Gastrocnemius medialis (tissue), 4 donors: ENCODE results near the gene CBL.

Source experiments
- POLR2A ChIP-seq, 2 donors: fragments of 450-650 bp; IDR thresholded peaks; one replicate each; pipeline ENCODE4 v1.6.1; 2017; ENCODE audit warnings: antibody characterized with exemption in 2 of 2, mild to moderate bottlenecking in 2 of 2, moderate library complexity in 2 of 2
- TF ChIP-seq, protein P1 (sequence below), 5 experiments: fragments of 450-650 bp in 3 of 5; fragments of 200-600 bp in 2 of 5; sonication (generic) in 2 of 5; IDR thresholded peaks in 4 of 5; conservative IDR thresholded peaks in 1 of 5; 1 replicate in 4 of 5; 2 replicates in 1 of 5; pipeline ENCODE4 v1.5.1; 2016 to 2019; ENCODE audit warnings: antibody characterized with exemption in 5 of 5, mild to moderate bottlenecking in 3 of 5, moderate library complexity in 3 of 5

DNA sequence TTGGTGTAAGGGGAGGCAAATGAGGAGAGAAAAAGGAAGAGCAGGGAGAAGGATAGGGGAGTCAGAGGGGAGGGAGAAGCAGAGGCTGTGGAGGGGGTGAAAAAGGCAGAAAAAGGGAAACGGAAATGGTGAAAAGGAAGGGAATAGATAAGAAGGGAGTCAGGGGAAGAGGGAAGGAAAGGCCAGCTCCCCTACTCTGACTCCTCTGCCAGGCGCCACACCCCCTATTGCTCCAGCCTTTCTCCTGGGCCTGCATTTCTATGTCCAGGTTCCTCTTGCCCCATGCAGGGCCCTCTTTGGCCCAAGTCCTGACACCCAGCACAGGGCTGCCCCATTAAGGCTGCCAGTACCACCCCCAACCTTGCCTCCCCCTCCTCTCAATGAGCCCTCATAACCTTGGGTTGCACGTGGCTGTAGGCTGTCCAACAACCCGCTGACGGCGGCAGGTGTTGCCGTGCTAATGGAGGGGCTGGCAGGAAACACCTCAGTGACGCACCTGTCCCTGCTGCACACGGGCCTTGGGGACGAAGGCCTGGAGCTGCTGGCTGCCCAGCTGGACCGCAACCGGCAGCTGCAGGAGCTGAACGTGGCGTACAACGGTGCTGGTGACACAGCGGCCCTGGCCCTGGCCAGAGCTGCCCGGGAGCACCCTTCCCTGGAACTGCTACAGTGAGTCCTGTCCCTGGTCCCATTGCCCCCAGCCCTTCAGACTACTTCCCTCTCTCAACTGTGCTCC is 24.3 kb upstream of the CBL start:
- TF ChIP-seq, protein P1, sequence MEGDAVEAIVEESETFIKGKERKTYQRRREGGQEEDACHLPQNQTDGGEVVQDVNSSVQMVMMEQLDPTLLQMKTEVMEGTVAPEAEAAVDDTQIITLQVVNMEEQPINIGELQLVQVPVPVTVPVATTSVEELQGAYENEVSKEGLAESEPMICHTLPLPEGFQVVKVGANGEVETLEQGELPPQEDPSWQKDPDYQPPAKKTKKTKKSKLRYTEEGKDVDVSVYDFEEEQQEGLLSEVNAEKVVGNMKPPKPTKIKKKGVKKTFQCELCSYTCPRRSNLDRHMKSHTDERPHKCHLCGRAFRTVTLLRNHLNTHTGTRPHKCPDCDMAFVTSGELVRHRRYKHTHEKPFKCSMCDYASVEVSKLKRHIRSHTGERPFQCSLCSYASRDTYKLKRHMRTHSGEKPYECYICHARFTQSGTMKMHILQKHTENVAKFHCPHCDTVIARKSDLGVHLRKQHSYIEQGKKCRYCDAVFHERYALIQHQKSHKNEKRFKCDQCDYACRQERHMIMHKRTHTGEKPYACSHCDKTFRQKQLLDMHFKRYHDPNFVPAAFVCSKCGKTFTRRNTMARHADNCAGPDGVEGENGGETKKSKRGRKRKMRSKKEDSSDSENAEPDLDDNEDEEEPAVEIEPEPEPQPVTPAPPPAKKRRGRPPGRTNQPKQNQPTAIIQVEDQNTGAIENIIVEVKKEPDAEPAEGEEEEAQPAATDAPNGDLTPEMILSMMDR (IDR thresholded peaks at IDR 0.05 in 4 of 5, conservative IDR thresholded peaks at IDR 0.05 in 1 of 5) = no peak
- no peak for TF ChIP-seq POLR2A (IDR thresholded peaks at IDR 0.05)
